Neuronal stem cell (in vitro differentiated cells): ENCODE measurements around the gene LSM8.

Source experiments
- DNase-seq: peaks from one replicate; pipeline ENCODE4 v3.0.0-alpha.2; 2013; ENCODE audit warnings: low spot score
- H2AFZ ChIP-seq: one replicate; pipeline ENCODE4 v1.6.1; 2013; ENCODE audit warnings: mild to moderate bottlenecking, low read length, inconsistent platforms
- H2AK5ac ChIP-seq: 2 replicates; pipeline ENCODE4 v1.6.1; 2013; ENCODE audit warnings: low read depth, mild to moderate bottlenecking, inconsistent platforms, low read length, moderate library complexity, mixed read lengths
- H2BK120ac ChIP-seq: 2 replicates; pipeline ENCODE4 v1.6.1; 2013; ENCODE audit warnings: low read depth, mild to moderate bottlenecking, inconsistent platforms, low read length, moderate library complexity, mixed read lengths
- H2BK12ac ChIP-seq: one replicate; pipeline ENCODE4 v1.6.1; 2013; ENCODE audit warnings: low read length, inconsistent platforms
- H2BK15ac ChIP-seq: 2 replicates; pipeline ENCODE4 v1.6.1; 2013; ENCODE audit warnings: mild to moderate bottlenecking, low read length, inconsistent platforms, mixed read lengths
- H2BK5ac ChIP-seq: one replicate; pipeline ENCODE4 v1.6.1; 2013; ENCODE audit warnings: inconsistent platforms, mild to moderate bottlenecking, low read length, moderate library complexity
- H3K14ac ChIP-seq: one replicate; pipeline ENCODE4 v1.6.1; 2013; ENCODE audit warnings: low read length, inconsistent platforms
- H3K18ac ChIP-seq: 2 replicates; pipeline ENCODE4 v1.6.1; 2013; ENCODE audit warnings: low read length, inconsistent platforms
- H3K23ac ChIP-seq: 2 replicates; pipeline ENCODE4 v1.6.1; 2013; ENCODE audit warnings: low read depth, mild to moderate bottlenecking, mixed read lengths, low read length, inconsistent platforms; ENCODE audit not compliant: poor library complexity
- H3K27ac ChIP-seq: replicated peaks from 3 replicates; pipeline ENCODE4 v1.5.1; 2013; ENCODE audit warnings: low read length, inconsistent platforms
- H3K27me3 ChIP-seq, 3 experiments: 2 replicates each; pipeline ENCODE4 v1.6.1; 2013; ENCODE audit warnings: low read length in 3 of 3, mild to moderate bottlenecking in 2 of 3, inconsistent platforms in 1 of 3, low read depth in 1 of 3, mixed read lengths in 1 of 3, moderate library complexity in 1 of 3; ENCODE audit not compliant: control insufficient read depth in 3 of 3, insufficient read depth in 3 of 3
- H3K36me3 ChIP-seq, 2 donors: replicated peaks in 1 of 2; 2 replicates each; pipeline ENCODE4 v1.6.1; 2013; ENCODE audit warnings: low read length in 2 of 2; ENCODE audit not compliant: control insufficient read depth in 2 of 2, insufficient read depth in 2 of 2
- H3K4ac ChIP-seq: 2 replicates; pipeline ENCODE4 v1.6.1; 2013; ENCODE audit warnings: inconsistent platforms, mild to moderate bottlenecking, low read length, moderate library complexity
- H3K4me1 ChIP-seq, 2 donors: 1 replicate in 1 of 2; 2 replicates in 1 of 2; pipeline ENCODE4 v1.6.1; 2013; ENCODE audit warnings: low read length in 2 of 2, low read depth in 1 of 2; ENCODE audit not compliant: control insufficient read depth in 2 of 2, insufficient read depth in 1 of 2
- H3K4me2 ChIP-seq: one replicate; pipeline ENCODE4 v1.6.1; 2013; ENCODE audit warnings: mild to moderate bottlenecking, low read length, inconsistent platforms; ENCODE audit not compliant: insufficient read depth, poor library complexity, severe bottlenecking
- H3K4me3 ChIP-seq, 2 donors: 2 replicates each; pipeline ENCODE4 v1.5.1; 2013; ENCODE audit warnings: low read length in 2 of 2, mild to moderate bottlenecking in 2 of 2, inconsistent platforms in 1 of 2, moderate library complexity in 1 of 2
- H3K79me1 ChIP-seq: one replicate; pipeline ENCODE4 v1.6.1; 2013; ENCODE audit warnings: low read depth, mild to moderate bottlenecking, inconsistent platforms, low read length, moderate library complexity
- H3K9ac ChIP-seq: one replicate; pipeline ENCODE4 v1.6.1; 2013; ENCODE audit warnings: mild to moderate bottlenecking, low read depth, low read length, inconsistent platforms; ENCODE audit not compliant: poor library complexity
- H3K9me3 ChIP-seq, 2 donors: replicated peaks in 1 of 2; 2 replicates each; pipeline versions ENCODE3 to v1.6.1; 2013; ENCODE audit warnings: low read length in 2 of 2, mild to moderate bottlenecking in 2 of 2, inconsistent platforms in 1 of 2, low read depth in 1 of 2, mixed read lengths in 1 of 2, moderate library complexity in 1 of 2; ENCODE audit not compliant: control insufficient read depth in 2 of 2, insufficient read depth in 1 of 2
- H4K8ac ChIP-seq: one replicate; pipeline ENCODE4 v1.6.1; 2013; ENCODE audit warnings: low read depth, mild to moderate bottlenecking, inconsistent platforms, low read length, moderate library complexity
- H4K91ac ChIP-seq: one replicate; pipeline ENCODE4 v1.6.1; 2013; ENCODE audit warnings: low read length, low read depth, mild to moderate bottlenecking, inconsistent platforms; ENCODE audit not compliant: poor library complexity
- WGBS, 2 donors: extraction: QIAGEN DNeasy Blood & Tissue Kit; methylation state at CpG; one replicate each; pipeline ENCODE4 v1.1.7; 2013; ENCODE audit warnings: missing lambda C conversion rate in 2 of 2, mixed read lengths in 1 of 2; ENCODE audit not compliant: insufficient read length in 2 of 2, insufficient replicate concordance in 1 of 2; ENCODE audit errors: extremely low coverage in 2 of 2; 5-methylcytosine and 5-hydroxymethylcytosine counted together

LSM8 gene

DNA sequence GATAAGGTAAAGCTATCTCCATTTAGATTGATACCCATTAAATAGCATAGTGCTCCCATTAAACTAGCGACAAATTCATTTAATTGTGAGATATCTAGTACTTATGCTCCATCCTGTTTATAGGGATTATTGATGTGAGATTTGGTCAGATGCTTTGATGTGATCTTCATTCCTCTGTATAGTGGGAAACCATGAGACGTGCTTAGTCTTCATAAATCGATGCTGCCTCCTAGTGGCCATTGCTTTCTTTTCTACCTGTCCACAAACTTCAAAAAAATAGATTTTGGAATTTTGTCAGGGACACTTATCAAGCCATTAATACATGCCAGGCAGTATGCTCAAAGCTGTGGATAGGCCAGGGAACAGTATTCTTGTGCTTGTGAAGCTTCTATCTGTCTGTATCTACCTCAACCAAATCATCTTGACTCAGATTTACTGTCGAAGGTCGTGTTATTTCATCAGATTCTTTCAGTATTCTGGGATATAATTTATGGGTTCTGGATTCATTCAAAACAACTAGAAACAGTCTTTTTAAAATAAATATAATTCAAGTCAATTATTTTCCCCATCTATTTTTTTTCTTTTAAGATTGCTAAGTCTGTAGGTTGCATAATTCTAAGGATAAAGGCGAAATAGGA is 12.0 kb downstream of the LSM8 start:
- no peaks in the 10 kb centered on the region for H3K79me1 ChIP-seq
- H3K9me3 ChIP-seq, result no peaks in the 10 kb centered on the region
- WGBS, 2 donors, result no CpG with 5 or more reads among the region's 6 CpGs
- H3K4me3 ChIP-seq, result no peak overlapping the region
- H3K4me1 ChIP-seq, result no peaks in the 10 kb centered on the region
- no peak overlapping the region for H2AK5ac ChIP-seq
- H3K14ac ChIP-seq, result no peak overlapping the region
- H3K27me3 ChIP-seq, result no peaks in the 10 kb centered on the region
- H3K4ac ChIP-seq, result no peak overlapping the region
- H2AFZ ChIP-seq, result no peak overlapping the region
- no peak overlapping the region for H2BK12ac ChIP-seq
- H3K36me3 ChIP-seq, result peaks cover 0 to 34% of the 10 kb centered on the region in 2 donors
- H3K23ac ChIP-seq, result no peak overlapping the region
- H2BK15ac ChIP-seq, result no peak overlapping the region
- H4K91ac ChIP-seq, result no peak overlapping the region
- H3K9ac ChIP-seq, result no peak overlapping the region
- no peak overlapping the region for H3K27ac ChIP-seq
- no peak overlapping the region for H2BK5ac ChIP-seq
- no peak overlapping the region for H3K4me2 ChIP-seq
- DNase-seq, result peak; percentile 37
- H4K8ac ChIP-seq, result no peak overlapping the region
- H2BK120ac ChIP-seq, result no peak overlapping the region
- H3K18ac ChIP-seq, result no peak overlapping the region

DNA sequence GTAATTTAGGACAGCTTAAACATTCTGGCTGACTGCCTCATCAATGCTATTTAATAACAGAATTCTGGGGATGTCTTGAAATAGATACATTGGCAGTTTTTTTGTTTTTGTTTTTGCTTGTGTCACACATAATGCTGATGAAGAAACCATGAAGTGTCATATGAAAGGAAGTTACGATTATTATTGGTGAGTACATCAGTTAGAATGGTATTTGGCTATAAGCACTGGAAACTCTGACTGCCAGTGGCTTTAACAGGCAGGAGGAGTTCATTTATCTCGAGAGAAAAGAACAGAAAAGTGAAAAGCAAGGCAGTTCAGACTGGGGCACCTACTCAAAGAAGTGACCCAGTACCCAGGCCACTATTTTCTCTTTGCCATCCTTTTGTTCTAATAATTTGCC is 18.1 kb downstream of the LSM8 start:
- H3K4ac ChIP-seq, result no peak overlapping the region
- H3K9me3 ChIP-seq, result no peaks in the 10 kb centered on the region
- H3K14ac ChIP-seq, result no peak overlapping the region
- no CpG with 5 or more reads among the region's 2 CpGs for WGBS, 2 donors
- H4K91ac ChIP-seq, result no peak overlapping the region
- no peak overlapping the region for H2AK5ac ChIP-seq
- no peak overlapping the region for H3K4me3 ChIP-seq
- H3K36me3 ChIP-seq, result no peaks in the 10 kb centered on the region
- H3K9ac ChIP-seq, result no peak overlapping the region
- H2BK5ac ChIP-seq, result no peak overlapping the region
- no peak for DNase-seq
- H2BK120ac ChIP-seq, result no peak overlapping the region
- H3K4me2 ChIP-seq, result no peak overlapping the region
- H3K23ac ChIP-seq, result no peak overlapping the region
- no peaks in the 10 kb centered on the region for H3K27me3 ChIP-seq
- H2AFZ ChIP-seq, result no peak overlapping the region
- H3K18ac ChIP-seq, result no peak overlapping the region
- no peak overlapping the region for H2BK12ac ChIP-seq
- no peak overlapping the region for H4K8ac ChIP-seq
- no peaks in the 10 kb centered on the region for H3K4me1 ChIP-seq
- H2BK15ac ChIP-seq, result no peak overlapping the region
- H3K79me1 ChIP-seq, result no peaks in the 10 kb centered on the region
- no peak overlapping the region for H3K27ac ChIP-seq

DNA sequence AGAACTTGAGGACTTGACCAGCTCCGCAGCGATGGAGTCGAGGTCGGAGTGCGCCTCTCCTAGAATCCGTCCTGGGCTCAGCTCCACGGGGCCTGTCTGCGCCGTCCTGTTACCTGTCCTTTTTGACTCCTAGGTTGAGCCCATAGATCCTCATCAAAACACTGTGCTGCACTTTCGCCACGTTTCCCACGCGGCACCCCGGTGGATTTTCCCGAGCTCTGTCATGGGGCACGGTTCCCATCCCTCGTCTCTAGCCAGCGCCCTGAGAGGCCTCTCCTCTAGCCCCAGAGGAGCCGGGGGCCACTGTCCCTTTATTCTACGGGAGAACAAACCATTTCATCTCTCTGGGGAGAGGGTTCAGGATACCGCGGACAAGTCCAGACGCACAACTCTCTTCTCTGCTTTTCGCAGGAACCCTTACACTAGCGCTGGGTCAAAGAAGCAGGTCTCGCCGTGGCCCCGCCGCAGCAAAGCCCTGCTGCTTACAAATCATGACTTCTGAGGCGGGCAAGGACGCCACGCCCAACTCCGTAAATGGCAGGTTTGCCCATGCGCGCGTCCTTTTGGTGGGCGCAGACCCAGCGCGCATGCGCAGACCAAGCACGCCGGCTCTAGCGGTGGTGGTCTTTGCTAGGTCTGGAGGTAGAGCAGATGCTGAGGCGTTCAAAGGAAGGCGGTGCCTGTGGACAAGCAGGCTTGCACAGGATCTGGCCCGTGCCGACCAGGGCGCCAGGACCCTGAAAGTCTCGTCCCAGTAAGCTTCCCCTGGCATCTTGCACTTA is 30.3 kb downstream of the LSM8 start:
- H3K4me1 ChIP-seq, result no peaks in the 10 kb centered on the region
- H3K23ac ChIP-seq, result peak overlapping the region; percentile 85
- H2BK5ac ChIP-seq, result no peak overlapping the region
- H3K79me1 ChIP-seq, result no peaks in the 10 kb centered on the region
- H3K9ac ChIP-seq, result no peak overlapping the region
- H3K14ac ChIP-seq, result peak overlapping the region; percentile 71
- no CpG with 5 or more reads among the region's 49 CpGs for WGBS, 2 donors
- no peak overlapping the region for H2BK120ac ChIP-seq
- H2BK15ac ChIP-seq, result no peak overlapping the region
- H3K27ac ChIP-seq, result no peak overlapping the region
- H2AK5ac ChIP-seq, result peak overlapping the region; percentile 70
- no peaks in the 10 kb centered on the region for H3K36me3 ChIP-seq
- no peak overlapping the region for H3K4ac ChIP-seq
- no peak overlapping the region for H3K4me3 ChIP-seq
- no peak overlapping the region for H4K91ac ChIP-seq
- H3K9me3 ChIP-seq, result no peaks in the 10 kb centered on the region
- no peaks in the 10 kb centered on the region for H3K27me3 ChIP-seq
- DNase-seq, result no peak
- H2AFZ ChIP-seq, result peak overlapping the region; percentile 23
- H4K8ac ChIP-seq, result peak overlapping the region; percentile 65
- H3K18ac ChIP-seq, result peak overlapping the region; percentile 28
- H2BK12ac ChIP-seq, result peak overlapping the region; percentile 73
- H3K4me2 ChIP-seq, result no peak overlapping the region

DNA sequence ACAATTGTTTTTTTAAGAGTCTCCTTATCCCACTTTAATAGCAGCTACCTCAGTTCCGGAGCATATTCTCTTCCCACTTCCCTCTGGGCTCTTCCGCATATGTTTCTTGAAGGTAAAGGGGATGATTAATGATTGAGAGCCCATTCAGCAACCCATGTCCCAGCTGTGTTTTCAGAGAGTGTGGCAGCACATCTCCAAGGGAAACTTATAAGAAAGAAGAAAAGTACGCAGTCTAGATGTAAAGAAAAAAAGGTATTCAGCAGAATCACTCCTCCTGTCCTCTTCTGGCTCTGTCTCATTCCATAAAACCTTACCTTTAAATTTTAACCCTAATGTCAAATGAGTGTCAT is 30.8 kb downstream of the LSM8 start:
- H3K18ac ChIP-seq, result no peak overlapping the region
- H4K91ac ChIP-seq, result no peak overlapping the region
- H3K36me3 ChIP-seq, result no peaks in the 10 kb centered on the region
- no peaks in the 10 kb centered on the region for H3K27me3 ChIP-seq
- no peaks in the 10 kb centered on the region for H3K9me3 ChIP-seq
- H2BK5ac ChIP-seq, result no peak overlapping the region
- no peaks in the 10 kb centered on the region for H3K4me1 ChIP-seq
- H2AFZ ChIP-seq, result peak overlapping the region; percentile 23
- H2BK15ac ChIP-seq, result no peak overlapping the region
- H3K9ac ChIP-seq, result no peak overlapping the region
- H3K79me1 ChIP-seq, result no peaks in the 10 kb centered on the region
- no peak overlapping the region for H3K4me3 ChIP-seq
- no peak overlapping the region for H3K4me2 ChIP-seq
- H2BK120ac ChIP-seq, result no peak overlapping the region
- no peak overlapping the region for H3K27ac ChIP-seq
- no peak overlapping the region for H3K4ac ChIP-seq
- no peak overlapping the region for H2BK12ac ChIP-seq
- no CpG with 5 or more reads among the region's 3 CpGs for WGBS, 2 donors
- no peak overlapping the region for H3K23ac ChIP-seq
- H3K14ac ChIP-seq, result no peak overlapping the region
- no peak for DNase-seq
- H4K8ac ChIP-seq, result no peak overlapping the region
- no peak overlapping the region for H2AK5ac ChIP-seq
